Activated CD8-positive, alpha-beta memory T cell treated with anti-CD3 and anti-CD28 coated beads for 24 hours (primary cell): ENCODE data around the gene RTN4IP1.

Experiments
- DNase-seq: peaks from one replicate; pipeline ENCODE4 v3.0.0-alpha.2; 2020

The RTN4IP1 gene

DNA sequence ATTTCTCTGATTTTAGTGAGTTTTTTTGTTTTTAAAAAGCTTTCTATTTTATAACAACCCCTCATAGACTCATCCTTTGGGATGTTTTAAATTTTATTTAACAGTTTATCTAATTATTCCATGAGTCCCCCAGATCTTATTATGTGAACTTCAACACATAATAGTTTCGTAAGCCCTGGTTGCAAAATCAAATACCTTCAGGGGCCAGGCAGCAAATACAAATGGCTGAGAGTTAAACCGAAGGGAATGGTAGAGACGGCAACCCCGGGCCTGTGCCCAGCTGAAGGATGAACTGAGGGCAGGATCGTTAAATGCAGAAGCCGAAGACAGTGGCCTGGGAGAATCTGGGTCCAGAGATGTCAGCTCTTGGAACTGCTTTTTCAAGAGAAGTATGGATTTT lies 88.4 kb downstream of the RTN4IP1 start:
- DNase-seq: no peak

DNA sequence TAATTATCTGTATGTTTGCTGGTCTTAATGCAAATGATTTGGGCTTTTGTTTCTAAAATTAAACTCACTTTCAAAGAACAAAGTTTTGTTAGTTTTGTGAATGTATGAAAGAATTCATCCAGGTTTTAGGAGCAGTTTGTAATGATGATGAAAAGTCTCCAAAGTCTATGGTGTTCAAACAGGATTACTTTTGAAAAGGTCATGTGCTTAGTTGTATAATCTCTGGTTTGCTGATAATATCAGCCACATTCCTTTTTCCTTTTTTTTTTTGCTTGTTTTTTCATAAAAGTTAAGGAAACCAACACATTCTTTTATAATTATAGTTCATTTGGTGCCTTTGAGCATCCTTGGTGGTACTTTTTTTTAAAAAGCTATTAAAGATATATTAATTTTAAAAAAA lies 88.9 kb downstream of the RTN4IP1 start:
- DNase-seq: no peak

DNA sequence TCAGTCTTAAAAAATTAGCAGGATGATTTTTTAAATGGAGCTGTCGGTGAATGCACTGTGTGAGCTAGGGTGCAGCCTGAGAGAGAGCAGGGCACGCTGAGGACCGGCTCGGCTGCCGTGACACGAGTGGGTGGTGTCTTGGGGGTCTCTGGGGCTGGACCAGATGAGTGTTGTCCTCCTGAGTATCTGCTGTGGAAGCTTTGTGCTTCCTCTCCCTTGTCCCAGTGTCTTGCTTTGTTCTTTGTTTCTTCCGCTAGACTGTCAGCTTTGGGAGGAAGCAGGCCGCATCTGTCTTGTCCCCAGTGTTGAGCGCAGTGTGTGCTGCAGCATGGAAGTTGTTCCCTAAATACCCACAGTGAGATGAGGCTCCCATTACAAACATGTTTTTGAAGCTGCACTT lies 89.4 kb downstream of the RTN4IP1 start:
- no peak for DNase-seq

DNA sequence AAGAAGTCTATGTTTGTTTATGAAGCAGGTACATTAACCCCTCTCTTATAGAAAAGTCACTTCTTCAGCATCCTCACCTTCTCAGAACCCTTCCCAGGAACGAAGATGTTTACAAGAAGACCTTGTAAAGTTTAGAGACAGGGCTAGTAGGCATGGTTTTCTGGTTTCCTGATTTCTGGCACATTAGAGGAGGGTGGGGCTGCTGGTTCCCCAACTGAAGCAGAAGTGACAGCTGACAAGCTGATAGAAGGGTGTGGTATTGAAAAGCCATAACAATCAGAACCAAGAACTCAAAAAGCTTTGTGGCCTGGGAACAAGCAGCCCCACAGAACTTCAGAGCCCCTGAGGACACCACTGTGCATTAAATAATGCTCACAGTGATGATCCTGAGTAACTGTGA lies 91.2 kb downstream of the RTN4IP1 start:
- no peak for DNase-seq

DNA sequence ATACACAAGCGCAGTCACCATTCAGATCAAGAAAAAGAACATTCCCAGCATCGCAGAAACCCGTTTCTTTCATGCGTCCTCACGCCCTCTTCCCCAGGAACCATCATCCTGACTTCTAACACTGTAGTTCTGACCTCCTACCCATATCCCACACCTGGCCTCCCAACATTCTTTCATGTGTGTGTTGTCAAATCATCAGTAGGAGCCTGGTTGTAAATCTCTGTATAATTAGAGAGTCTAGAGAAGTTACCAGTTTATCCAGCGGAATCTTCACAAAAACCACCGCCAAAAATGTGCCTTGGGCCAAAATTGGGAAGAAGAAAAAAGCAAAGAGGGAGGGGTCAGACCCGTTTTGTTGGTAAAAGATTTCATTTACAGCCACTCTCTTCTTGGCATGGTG lies 91.6 kb downstream of the RTN4IP1 start:
- DNase-seq: no peak

DNA sequence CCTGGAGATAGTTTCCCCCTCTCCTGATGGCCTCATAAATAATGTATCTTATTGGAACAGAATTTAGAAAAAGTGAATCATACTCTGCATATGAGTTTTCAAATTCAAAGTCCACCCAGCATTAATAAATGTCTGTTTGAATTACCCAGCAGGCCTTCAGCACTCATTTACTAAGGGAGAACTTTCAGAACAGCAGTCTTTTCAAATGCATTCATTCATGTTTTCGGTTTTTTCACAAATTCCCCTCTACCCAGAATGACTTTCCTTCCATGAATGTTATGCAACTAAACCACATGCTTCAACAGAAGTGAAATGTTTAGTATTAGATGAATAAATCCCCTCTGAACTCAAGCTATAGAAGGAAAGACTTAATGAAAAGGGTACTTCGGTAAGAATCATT lies 92.4 kb downstream of the RTN4IP1 start:
- DNase-seq: no peak

DNA sequence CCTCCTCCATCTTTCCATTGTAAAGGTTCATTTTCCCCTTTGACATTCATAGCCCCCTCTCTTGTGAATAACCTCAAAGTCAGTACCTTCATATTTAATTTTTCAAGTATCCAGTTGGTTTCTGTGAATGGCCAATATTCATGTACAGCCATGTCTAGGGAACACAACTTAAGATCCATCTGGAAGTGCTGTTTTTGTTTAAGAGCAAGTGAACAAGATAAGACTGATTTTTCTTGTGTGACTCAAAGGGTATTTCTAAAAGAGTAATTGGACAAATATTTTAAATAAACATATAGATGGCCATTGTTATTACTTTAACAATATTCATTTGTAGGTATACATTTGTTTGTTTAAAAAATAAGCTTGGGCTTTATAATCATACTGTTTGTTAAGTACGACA lies 92.9 kb downstream of the RTN4IP1 start:
- no peak for DNase-seq

DNA sequence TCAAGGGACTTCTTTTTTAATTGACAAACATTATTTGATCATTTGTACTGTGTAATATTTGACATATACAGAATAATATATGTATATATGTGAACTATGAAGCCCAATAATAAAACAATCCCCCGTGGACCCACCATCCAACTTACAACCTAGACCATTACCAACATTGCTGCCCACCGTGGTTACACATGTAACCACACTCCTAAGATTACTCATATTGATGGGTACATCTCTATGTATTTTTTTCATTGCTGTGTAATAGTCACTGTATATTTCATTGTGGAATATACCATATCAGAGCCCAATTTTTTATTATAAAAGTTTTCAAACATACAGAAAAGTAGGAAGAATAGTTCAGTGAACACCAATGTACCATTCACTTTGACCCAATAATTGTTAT lies 94.3 kb downstream of the RTN4IP1 start:
- no peak for DNase-seq

DNA sequence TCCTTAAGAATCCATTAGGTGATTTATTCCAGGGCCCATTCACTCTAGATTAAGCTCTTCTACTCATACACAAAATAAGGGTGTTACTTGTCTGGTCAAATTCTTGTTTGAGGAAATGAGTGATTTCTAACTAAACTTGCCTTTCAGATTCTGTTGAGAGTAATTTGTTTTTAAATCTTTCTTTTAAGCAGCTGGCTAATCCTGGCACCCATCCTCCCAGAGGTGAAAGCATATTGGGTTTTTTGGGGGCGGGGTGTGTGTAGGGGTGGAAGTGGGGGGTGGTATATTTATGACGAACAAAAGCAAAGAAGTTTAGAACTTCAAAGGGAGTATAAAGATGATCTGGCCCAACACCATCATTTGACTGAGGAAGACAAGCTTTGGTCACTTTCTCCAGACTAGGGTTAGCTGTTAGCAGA lies 94.7 kb downstream of the RTN4IP1 start:
- peak; percentile 73 for DNase-seq

DNA sequence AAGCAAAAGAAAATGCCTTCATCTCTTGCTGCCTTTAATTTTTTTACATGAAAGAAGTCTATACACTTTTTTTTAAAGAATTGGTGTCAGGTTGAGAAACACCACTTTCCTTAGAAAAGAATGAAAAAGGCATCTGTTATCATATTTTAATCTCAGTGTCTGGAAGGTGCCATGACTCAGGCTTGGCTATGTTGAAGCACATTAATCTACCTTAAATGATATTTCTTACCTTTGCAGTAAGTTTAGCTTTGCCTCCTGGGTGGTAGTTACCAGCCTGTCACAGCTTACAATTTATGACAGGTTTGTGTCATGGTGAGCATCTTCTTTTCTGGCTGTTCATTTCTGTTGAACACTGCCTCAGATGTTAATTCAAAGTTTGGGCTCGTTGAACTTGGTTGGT lies 95.3 kb downstream of the RTN4IP1 start:
- DNase-seq: no peak

DNA sequence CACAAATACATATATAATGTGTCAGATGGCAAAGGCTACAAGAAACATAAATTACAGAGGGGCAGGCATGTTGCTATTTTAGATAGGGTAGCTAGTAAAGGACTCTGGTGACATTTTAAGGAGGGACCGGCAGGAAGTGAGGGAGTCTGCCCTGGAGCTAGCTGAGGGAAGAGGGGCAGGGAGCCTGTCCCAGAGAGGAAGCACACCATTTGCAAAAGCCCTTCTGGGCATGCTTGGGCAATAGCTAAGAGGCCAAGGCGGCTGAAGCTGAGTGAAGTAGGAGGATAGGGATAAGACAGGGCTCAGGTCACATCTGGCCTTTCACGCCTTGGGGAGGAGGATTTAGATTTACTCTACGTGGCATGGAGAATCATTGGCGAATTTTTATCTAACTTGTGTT lies 96.2 kb downstream of the RTN4IP1 start:
- no peak for DNase-seq

DNA sequence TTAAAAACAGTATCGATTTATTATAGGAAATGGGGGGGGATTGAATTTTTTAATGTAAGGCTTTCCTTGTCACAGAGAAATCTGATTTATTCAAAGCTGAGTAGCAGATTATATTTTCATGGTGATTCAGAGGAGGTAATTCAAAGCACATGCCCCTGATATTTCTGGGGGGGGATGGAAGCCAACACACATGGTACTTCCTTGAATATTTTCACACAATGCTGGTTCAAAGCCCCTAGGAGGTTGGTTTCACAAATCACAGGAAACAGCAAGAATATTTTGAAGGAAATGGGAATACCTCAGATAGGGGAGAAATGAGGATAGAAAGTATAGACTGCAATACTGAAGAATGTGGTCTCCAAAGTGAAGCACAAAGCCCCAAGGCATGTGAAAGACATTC lies 98.8 kb downstream of the RTN4IP1 start:
- DNase-seq: no peak

DNA sequence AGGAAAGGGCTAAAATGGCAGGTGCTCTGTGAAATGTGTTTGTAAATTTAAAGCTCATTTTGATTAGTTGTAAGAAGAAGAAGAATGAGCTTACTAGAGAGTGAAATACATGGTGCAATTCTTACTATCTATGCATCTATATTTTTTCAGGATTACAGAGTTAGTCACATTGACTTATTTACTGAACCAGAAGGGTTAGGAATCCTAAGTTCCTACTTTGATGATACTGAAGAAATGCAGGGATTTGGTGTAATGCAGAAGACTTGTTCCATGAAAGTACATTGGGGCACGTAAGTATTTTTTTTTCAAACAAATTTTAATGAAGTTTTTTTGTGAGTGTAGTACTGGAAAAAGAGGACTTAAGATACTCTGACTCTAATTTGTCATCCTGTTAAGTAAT lies 99.3 kb downstream of the RTN4IP1 start:
- DNase-seq: no peak

DNA sequence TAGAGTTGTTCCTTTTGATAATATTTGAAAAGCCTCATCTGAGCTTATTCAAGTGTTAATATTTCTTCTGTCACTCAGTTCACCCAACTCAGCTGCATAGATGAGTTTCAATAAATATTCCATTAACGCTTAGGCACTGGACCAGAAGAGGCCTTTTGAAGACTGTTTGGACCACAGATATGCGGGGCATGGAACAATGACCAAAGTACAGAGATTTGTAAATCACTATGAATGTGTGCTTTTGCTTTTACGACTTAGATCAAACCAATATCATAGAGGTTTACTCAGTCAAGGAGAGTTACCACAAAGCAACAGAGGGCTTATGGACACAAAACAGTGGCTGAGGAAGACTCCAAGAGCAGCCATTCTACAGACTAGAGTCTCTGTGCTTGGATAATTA lies 99.9 kb downstream of the RTN4IP1 start:
- no peak for DNase-seq

DNA sequence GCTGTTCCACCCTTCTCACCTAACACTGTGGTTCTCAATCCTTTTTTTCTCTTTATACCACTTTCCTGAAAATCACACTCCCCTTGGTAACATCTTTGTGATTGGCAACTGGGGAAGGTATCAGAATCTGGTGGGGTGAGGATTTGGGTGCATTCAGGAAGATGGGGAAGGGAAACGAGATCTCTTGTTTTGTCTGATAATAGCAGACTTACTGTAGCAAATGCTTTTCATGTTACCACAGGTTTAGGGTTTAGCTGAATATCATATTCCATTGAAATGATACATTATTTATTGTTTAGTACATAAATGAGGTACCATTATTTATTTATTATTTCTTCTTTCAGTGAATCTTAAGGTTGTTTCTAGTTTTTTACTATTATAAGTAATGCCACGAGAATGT lies 100.8 kb downstream of the RTN4IP1 start:
- DNase-seq: no peak

DNA sequence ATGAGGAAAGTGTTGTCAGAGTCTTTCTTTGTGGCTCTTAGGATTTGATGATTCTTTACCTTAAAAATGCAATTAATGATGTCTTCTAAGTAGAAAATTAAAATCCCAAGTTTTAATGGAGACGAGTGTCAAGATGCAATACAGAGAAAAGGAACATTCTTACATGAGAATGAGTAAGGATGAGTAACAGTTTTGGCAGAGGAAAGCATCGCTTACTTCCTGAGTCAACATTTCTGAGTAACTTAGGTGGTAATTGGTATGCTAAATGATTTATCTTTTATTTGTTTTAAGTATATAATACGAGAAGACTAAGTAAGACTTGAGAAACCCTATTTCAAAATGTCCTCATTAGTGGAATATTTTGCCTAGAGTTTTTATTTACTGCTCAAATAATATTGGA lies 101.3 kb downstream of the RTN4IP1 start:
- no peak for DNase-seq

DNA sequence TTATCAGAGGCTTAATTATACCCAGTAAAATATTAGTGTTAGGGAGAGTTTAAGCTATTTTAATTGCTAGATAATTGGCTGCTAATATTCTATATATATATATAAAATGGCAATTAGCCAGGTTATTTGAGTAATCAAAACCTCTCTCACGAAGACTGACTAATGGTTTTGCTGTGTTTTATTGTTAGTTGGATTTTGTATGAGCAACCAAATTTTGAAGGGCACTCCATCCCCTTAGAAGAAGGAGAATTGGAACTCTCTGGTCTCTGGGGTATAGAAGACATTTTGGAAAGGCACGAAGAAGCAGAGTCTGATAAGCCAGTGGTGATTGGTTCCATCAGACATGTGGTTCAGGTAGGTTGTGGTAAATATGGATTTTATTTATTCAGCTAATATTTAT lies 102.2 kb downstream of the RTN4IP1 start:
- no peak for DNase-seq

DNA sequence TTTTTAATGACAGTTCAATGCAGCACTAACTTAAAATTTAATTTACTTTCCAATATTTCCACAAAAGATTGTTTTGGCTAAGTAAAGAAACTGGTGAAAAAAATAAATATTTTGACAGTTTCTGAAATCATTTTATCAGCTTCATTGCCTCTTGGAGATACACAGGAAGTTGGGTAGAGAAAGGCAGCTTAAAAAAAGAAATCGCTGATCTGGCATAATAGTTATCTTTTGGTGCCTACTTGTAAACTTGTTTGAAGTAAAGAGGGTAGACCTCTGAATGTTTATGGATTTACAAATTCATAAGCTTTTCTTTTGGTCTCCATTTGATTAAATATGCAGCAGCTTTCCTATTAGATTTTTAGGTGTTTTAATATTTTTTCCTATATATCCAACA lies 103.4 kb downstream of the RTN4IP1 start:
- no peak for DNase-seq

DNA sequence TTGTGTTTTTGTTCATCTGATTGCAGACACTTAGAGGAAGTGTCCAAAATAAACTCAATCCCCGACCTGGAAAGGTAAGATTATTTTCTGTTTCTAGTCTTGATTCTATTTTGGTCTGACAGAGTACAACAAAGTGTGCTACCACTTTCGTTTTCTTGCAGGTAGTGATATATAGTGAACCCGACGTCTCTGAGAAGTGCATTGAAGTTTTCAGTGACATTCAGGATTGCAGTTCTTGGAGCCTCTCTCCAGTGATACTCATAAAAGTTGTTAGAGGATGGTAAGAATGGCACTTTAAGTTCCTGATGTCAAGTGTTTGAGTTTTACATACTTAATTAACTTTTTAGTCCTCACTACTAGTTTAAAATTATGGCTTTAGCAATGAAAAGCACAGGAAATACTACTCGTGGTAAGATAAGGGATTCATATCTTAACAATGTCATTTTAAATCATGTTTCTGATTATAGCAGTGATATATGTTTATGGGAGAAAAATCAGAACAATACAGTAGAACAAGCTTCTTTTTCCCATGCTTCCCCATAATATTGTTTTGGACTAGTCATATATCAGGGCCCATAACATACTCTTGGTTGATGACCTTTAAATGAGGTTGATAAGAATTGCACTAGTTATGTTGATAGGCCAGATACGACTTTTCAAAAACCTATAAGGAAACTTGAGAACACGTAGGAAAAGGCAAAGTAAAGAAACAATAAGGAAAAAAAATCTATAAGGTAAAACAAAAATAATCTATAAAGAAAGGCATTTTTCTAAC lies 104.0 kb downstream of the RTN4IP1 start:
- no peak for DNase-seq

DNA sequence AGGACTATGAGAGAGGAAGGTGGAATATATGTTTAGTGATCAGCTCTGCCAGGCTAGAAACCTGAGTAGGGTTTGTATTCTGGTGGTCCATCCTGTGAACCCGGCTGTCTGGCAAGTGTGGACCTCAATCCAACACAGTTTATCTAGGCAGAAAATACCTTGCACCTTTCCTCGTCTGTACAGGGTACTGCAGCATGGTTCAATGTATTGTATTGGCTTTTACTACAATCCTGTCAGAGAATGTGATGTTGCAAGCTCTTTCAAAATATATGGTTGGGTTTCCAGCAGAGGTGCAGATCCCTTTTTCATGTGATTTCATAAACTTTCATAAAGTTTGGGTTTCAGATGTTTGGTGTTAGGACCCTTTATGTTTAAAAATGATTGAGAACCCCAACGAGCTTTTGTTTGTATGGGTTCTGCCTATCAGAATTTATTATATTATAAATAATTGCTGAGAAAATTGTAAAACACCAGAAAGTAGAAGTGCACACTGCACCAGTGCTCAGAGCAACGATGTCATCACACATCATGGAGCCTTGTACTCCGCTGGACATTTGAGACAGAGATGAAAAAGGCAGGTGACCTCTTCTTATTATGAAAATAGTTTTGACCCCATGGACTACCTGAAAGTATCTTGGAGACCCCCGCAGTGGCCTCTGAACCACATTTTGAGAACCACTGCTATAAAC lies 106.6 kb downstream of the RTN4IP1 start:
- no peak for DNase-seq
